NCI-H69 (cell line): ENCODE results near the gene ZNF358.
"Not testable (repeated sequence)": the region's sequence is repeated elsewhere in the genome, so short reads cannot be mapped to it uniquely, and the experiment has no call there.

Source experiments
- DNase-seq: peaks from one replicate; lab custom pipeline; 2025; lab: John Stamatoyannopoulos, UW

ZNF358 gene

GRCh38 chr19:7535998-7536695 is 20.2 kb downstream of the ZNF358 start:
- peak; percentile 24 for DNase-seq

- not testable (repeated sequence) for DNase-seq
Observed at GRCh38 chr19:7538990-7539389, 23.1 kb downstream of the ZNF358 start.

DNA sequence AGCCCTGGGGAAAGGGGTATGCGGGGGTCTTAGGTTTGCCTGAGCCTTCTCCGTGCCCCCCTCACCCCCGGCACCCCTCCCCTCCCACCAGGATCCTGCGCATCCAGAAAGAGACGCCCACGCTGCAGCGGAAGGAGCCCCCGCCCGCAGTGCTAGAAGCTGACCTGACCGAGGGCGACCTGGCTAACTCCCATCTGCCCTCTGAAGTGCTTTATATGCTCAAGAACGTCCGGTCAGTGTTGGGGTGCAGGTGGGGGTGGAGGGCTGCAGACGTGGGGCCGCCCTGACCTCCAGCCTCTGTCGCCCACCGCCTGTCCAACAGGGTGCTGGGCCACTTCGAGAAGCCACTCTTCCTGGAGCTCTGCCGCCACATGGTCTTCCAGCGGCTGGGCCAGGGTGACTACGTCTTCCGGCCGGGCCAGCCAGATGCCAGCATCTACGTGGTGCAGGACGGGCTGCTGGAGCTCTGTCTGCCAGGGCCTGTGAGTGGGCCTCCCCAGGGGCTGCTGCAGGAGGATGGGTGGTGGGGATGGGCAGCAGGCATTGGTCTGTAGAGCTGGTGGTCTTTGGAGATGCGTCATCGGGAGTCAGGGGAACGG is 24.0 kb downstream of the ZNF358 start:
- DNase-seq, result no peak

DNA sequence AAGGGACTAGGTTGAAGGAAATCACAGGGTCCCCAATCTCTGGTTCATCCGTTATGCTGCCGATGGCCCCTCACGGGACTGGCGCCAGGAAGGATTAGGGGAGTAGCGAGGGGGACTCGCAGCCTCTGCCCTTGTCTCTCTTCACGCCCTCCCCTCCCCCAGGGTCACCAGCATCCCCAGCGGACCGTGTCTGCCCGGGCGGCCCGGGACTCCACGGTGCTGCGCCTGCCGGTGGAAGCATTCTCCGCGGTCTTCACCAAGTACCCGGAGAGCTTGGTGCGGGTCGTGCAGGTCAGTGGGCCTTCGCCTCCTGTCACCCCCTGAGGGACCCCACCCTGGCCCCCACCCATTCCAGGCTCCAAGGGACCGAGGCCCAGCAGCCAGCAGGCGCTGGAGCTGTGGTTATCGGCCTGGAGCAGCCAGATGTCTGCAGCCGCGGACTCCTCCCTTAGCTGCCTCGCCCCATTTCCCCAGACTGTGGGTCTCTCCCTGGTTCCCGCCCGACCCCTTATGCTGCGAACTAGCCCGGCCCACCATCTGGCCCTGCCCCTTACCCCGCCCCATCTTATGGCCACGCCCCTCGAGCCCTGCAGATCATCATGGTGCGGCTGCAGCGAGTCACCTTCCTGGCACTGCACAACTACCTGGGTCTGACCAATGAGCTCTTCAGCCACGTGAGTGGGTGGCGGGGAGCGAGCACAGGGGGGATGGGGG is 25.0 kb downstream of the ZNF358 start:
- no peak for DNase-seq

DNA sequence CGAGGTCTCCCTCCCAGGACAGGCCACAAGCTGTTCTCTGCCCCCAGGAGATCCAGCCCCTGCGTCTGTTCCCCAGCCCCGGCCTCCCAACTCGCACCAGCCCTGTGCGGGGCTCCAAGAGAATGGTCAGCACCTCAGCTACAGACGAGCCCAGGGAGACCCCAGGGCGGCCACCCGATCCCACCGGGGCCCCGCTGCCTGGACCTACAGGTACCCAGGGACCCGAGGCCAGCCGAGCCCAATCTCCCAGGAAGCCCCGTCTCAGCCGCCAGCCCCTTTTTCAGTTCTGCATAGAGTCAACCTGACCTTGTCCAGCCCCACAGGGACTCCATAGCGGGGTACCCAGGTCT is 25.5 kb downstream of the ZNF358 start:
- no peak for DNase-seq

DNA sequence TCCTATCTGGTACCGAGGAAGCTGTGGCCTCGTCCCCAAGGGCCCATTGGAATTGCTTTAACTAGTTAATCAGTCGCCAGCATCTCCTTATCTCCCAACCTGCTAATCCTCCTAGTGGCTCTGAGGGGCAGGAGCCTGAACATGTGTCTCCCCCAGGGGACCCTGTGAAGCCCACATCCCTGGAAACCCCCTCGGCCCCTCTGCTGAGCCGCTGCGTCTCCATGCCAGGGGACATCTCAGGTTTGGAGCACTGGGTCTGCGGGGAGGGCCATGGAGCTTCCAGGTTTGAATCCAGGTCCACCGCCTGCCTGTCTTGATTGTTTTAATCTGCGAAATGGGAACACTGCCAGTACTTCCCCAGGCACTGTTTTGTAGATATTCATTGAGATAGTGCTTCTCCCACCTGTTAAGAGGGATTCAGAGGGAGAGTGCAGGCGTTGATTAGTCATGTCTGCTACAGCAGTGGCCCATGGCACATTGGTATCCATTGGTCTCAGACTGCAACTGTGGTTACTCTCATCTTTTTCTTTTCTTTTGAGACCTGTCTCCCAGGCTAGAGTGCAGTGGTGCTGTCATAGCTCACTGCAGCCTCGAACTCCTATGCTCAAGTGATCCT is 26.0 kb downstream of the ZNF358 start:
- DNase-seq, result no peak

DNA sequence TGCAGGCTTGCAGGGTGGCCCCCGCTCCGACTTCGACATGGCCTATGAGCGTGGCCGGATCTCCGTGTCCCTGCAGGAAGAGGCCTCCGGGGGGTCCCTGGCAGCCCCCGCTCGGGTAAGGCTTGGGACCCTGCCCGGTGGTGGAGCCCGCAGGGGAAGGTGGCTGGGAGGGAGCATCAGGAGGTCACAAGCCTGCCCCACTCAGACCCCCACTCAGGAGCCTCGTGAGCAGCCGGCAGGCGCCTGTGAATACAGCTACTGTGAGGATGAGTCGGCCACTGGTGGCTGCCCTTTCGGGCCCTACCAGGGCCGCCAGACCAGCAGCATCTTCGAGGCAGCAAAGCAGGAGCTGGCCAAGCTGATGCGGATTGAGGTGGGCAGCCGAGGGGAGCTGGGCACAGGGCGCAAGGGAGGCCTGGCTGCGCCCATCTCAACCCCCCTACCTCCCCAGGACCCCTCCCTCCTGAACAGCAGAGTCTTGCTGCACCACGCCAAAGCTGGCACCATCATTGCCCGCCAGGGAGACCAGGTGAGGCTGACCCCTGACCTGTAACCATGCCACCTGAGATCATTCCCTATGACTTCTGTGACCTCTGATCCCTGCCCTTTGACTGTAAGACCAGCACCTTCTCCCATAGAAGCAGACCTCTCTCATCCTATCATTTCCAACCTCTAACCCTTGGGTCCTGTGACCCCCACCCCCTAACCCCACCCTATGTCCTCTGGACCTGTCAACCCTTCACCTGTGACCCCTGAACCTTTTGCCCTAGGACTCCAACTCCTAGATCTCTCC is 26.8 kb downstream of the ZNF358 start:
- DNase-seq, result no peak

DNA sequence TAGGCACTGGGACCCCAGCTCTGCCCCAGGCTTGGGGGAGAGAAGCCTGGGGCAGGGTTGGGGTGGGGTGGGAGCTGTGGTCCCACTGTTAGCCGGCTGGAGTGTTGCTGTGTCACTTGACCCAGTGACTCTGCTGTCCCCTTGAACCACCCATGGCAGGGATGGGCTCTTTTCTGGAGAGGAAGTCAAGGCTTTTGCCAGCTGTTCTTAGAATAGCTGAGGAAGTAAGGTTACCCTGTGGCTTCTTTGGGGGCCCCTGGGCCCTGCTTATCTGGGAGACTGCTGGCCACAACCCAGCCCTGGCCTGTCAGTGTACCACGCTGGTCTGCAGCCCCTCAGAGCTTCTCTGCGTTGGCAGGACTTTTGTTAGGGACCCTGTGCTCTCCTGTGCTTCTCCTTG is 28.7 kb downstream of the ZNF358 start:
- no peak for DNase-seq

DNA sequence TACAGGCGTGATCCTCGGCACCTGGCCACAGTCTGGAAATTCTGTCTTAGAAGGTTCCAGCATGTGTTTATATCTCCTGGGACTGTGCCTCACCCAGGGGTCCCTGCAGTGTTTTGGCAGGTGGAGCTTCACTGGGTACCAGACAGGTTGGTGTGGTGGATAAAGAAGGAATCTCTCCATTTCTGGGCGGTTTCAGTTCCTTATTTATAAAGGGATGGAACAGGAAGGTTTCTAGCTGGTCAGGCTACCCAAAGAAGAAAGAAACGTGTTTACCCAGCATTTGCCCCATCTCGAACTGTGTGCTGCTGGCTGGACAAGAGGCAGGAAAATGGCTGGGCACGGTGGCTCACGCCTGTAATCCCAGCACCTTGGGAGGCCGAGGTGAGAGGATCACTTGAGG is 29.4 kb downstream of the ZNF358 start:
- no peak for DNase-seq

DNA sequence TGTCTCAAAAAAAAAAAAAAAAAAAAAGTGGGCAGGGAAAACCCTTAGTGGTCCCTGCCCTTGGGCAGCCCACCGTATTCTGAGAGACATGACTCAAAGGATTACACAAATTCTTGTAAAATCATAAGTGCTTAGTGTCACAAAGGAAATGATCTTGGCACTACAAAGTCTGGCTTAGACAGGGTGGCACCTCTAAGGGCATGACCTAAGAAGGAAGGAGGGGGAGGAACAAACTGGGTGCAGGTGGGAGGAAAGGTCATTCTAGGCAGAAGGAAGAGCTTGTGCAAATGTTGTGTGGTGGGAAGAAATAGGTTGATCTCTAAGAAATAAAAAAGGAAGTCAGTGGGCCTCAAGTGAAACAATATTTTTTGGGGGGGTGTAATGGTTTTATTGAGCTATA is 30.0 kb downstream of the ZNF358 start:
- DNase-seq, result no peak

- DNase-seq, result no peak
Observed at GRCh38 chr19:7547159-7547558, 31.3 kb downstream of the ZNF358 start.

DNA sequence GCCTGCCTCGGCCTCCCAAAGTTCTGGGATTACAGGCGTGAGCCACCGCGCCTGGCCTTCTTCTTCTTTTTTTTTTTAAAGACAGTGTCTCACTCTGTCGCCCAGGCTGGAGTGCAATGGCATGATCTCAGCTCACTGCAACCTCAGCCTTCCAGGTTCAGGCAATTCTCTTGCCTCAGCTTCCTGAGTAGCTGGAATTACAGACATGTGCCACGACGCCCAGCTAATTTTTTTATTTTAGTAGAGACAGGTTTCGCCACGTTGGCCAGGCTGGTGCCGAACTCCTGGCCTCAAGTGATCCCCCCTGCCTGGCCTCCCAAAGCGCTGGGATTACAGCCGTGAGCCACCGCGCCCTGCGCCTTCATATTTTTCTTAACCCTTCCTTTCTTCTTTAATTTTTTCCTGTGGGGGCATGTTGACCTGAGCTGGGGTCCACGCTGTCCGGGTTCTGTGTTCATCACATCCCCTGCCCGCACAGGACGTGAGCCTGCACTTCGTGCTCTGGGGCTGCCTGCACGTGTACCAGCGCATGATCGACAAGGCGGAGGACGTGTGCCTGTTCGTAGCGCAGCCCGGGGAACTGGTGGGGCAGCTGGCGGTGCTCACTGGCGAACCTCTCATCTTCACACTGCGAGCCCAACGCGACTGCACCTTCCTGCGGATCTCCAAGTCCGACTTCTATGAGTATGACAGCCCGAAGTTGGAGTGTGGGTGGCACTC is 33.7 kb downstream of the ZNF358 start:
- no peak for DNase-seq

DNA sequence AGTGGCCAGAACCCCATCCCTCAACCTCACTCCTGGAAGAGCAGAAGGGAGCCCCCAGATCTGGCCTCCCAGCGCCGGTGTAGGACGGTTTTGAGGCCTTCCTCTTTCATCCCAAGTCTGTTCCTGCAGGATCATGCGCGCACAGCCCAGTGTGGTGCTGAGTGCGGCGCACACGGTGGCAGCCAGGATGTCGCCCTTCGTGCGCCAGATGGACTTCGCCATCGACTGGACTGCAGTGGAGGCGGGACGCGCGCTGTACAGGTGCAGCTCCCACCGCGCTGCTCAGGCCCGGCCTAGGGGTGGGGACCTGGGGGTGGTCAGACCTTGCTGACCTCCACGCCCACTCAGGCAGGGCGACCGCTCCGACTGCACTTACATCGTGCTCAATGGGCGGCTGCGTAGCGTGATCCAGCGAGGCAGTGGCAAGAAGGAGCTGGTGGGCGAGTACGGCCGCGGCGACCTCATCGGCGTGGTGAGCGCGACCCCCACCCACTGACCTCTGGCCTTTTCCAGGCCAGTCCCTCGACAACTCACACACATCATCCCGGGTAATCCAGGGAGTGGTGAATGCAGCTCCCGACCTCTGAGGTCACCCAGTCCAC is 34.4 kb downstream of the ZNF358 start:
- DNase-seq, result no peak

- DNase-seq, result peak; percentile 99
Observed at GRCh38 chr19:7550987-7551761, 35.3 kb downstream of the ZNF358 start.

DNA sequence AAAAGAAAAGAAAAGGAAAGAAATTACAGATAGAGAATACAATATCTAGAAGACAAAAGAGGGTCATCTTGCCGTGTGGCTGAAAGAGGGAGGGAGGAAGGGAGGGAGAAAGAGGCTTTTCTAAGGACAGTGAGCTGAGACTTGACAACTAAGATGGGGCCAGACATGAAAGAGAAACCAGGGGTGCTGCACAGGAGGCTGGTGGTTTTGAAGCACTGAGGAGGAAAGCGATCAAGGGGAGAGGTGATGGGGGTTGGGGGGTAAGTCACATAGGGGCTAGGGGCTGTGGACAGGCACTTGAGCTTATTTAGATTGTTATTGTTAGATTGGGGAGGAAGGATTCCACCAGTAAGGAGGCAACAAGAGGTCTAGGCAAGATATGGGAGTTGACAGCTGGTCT is 36.9 kb downstream of the ZNF358 start:
- DNase-seq, result no peak

GRCh38 chr19:7554565-7554964 is 38.7 kb downstream of the ZNF358 start:
- no peak for DNase-seq

DNA sequence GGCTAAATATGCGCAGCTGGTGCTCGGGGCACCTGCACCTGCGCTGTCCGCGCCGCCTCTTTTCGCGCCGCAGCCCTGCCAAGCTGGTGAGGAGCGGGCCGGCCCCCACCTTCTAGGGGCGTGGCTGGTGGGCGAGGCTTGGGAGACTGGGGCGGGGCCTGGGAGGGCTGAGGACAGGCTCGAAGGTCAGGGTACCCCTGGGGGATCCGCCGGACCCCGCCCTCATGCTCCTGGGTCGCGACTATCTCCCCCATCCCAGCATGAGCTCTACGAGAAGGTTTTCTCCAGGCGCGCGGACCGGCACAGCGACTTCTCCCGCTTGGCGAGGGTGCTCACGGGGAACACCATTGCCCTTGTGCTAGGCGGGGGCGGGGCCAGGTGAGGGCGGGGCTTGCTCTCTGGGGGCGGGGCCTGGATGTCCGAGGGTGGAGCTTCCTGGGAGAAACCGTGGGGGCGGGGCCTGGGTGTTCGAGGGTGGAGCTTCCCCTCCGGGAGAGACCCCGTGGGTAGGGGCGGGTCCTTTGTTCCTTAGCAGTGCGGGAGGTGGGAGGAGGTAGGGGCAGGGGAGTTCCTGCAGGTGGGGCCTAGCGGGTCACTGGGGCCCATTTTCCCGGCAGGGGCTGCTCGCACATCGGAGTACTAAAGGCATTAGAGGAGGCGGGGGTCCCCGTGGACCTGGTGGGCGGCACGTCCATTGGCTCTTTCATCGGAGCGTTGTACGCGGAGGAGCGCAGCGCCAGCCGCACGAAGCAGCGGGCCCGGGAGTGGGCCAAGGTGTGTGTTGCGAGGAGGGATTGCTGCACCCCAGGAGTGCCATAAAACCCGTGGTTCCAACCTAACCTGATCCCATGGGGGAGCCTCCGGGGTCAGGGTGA is 39.3 kb downstream of the ZNF358 start:
- no peak for DNase-seq

DNA sequence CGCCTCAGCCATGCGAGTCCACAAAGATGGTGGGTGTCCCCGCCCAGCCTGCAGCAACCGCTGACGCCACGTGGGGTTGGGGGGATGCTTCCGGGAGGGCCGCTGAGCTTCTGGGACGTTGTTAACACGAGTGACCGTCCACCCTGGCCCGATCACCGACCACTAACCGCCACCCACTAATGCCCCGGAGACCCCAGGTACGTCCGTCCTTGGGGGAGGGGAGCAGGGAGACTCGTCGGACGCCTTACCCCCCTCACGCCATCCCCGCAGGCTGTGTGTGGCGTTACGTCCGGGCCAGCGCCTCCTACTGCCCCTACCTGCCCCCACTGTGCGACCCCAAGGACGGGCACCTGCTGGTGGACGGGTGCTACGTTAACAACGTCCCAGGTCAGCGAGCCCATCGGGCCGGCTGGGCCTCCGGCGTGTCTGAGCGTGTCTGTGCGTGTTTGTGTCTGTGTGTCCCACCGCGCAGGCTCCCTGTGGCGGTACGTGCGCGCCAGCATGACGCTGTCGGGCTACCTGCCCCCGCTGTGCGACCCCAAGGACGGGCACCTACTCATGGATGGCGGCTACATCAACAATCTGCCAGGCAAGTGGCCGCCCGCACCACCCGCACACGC is 40.9 kb downstream of the ZNF358 start:
- DNase-seq, result no peak

- DNase-seq, result no peak
Observed at GRCh38 chr19:7558667-7559066, 42.8 kb downstream of the ZNF358 start.
